ENCODE results near the gene PRR5. TPM values are rescaled to one million over a fixed set of nuclear protein-coding genes. Genes with fewer than 3 reads are reported as not detected.

The PRR5 gene
- total RNA-seq, 1 experiment from 2014 or later, result 26.9 TPM

GRCh38 chr22:44727709-44728108 lies 25.7 kb downstream of the PRR5 start:
- Histone ChIP-seq H3K36me3 (ENCODE audit: control insufficient read depth in 1 of 2, insufficient read depth in 2 of 2, low read length in 2 of 2) (no peaks in the 10 kb centered on the region; a peak in 3 of 4 replicates), H3K9ac (ENCODE audit: low read length) (no peak overlapping the region), H4K20me1 (ENCODE audit: insufficient read depth) (no peaks in the 10 kb centered on the region), H3K9me3 (ENCODE audit: control insufficient read depth in 1 of 2, insufficient read depth in 1 of 2, low read depth in 1 of 2, low read length in 2 of 2) (no peaks in the 10 kb centered on the region), H3K27me3 (ENCODE audit: insufficient read depth, low read length) (no peaks in the 10 kb centered on the region), H2AFZ (ENCODE audit: low read depth, low read length, poor library complexity, severe bottlenecking) (no peak overlapping the region), H3K9me2 (ENCODE audit: insufficient read depth) (no peaks in the 10 kb centered on the region), H3K27ac (ENCODE audit: low read depth, low read length) (no peak overlapping the region), H3K4me2 (ENCODE audit: low read length) (no peak overlapping the region), H3K4me1 (ENCODE audit: control insufficient read depth in 1 of 2, insufficient read depth in 2 of 2, low read length in 2 of 2) (no peaks in the 10 kb centered on the region; a peak in 1 of 4 replicates), H3K79me2 (ENCODE audit: insufficient read depth, low read length) (no peaks in the 10 kb centered on the region), H3K4me3 (replicated peaks in 1 of 2; ENCODE audit: low read depth in 1 of 2, low read length in 2 of 2) (no peak overlapping the region)
- intact Hi-C loops (cut with micrococcal nuclease), result no loop called here
- ATAC-seq, result no peak
- CTCF ChIA-PET, result no interaction called here
- no peak for DNase-seq (ENCODE audit: low read depth, low spot score)
- TF ChIP-seq MAX (IDR thresholded peaks at IDR 0.05) (no peak), ATF3 (IDR thresholded peaks at IDR 0.05) (no peak), POLR2AphosphoS5 (IDR thresholded peaks at IDR 0.05; ENCODE audit: low read depth, low read length) (no peak), TCF7L2 (IDR thresholded peaks at IDR 0.05; ENCODE audit: borderline replicate concordance, extremely low read depth, insufficient read depth, insufficient read length) (no peak), JUND (IDR thresholded peaks at IDR 0.05) (no peak), CBX3 (IDR thresholded peaks at IDR 0.05; ENCODE audit: low read depth) (no peak), EZH2 (IDR thresholded peaks at IDR 0.05) (no peak), EGR1 (IDR thresholded peaks at IDR 0.05; ENCODE audit: low read depth) (no peak), SIN3A (IDR thresholded peaks at IDR 0.05; ENCODE audit: low read depth) (no peak), CEBPB (IDR thresholded peaks at IDR 0.05; ENCODE audit: low read depth) (no peak), YY1 (IDR thresholded peaks at IDR 0.05; ENCODE audit: extremely low read depth, insufficient replicate concordance, low read depth, low read length) (no peak), ZNF274 (IDR thresholded peaks at IDR 0.05; ENCODE audit: low read depth, low read length) (no peak), FOSL1 (IDR thresholded peaks at IDR 0.05; ENCODE audit: low read depth) (no peak), ZBTB33 (IDR thresholded peaks at IDR 0.05; ENCODE audit: extremely low read depth, insufficient replicate concordance, low read length) (no peak), SRF (IDR thresholded peaks at IDR 0.05; ENCODE audit: low read depth) (no peak), ELF1 (IDR thresholded peaks at IDR 0.05; ENCODE audit: borderline replicate concordance, low read depth) (no peak), ZFX (IDR thresholded peaks at IDR 0.05) (no peak), SP1 (IDR thresholded peaks at IDR 0.05; ENCODE audit: low read depth) (no peak), REST (IDR thresholded peaks at IDR 0.05; ENCODE audit: low read depth) (no peak), CTCF (IDR thresholded peaks at IDR 0.05 in 2 of 3, conservative IDR thresholded peaks at IDR 0.05 in 1 of 3; ENCODE audit: borderline replicate concordance in 1 of 3, insufficient read depth in 1 of 3, low read depth in 2 of 3, low read length in 2 of 3) (no peak)
- POLR2A ChIA-PET, result no interaction called here
- RAD21 ChIA-PET (ENCODE audit: low non-redundant PET in 1 of 2, low total read pairs in 2 of 2, uncharacterized antibody in 2 of 2, unreplicated experiment in 2 of 2), result no interaction called here
- BruUV-seq (replicated peaks), result no TSS peak
